SU-DHL-6 (cell line): Measurements from ENCODE around the gene ITGB1.
"Not testable (repeated sequence)": the region's sequence is repeated elsewhere in the genome, so short reads cannot be mapped to it uniquely, and the experiment has no call there.

ENCODE experiments used
- H2AFZ ChIP-seq: fragments of 200-600 bp; sonication (generic); 2 replicates; pipeline ENCODE4 v1.6.1; 2014; ENCODE audit warnings: low read depth, mild to moderate bottlenecking, moderate library complexity, mixed read lengths, antibody characterized with exemption, low read length; ENCODE audit not compliant: severe bottlenecking
- H3F3A ChIP-seq: fragments of 200-600 bp; shearing (Covaris generic); 2 replicates; pipeline ENCODE4 v1.6.0; 2016; ENCODE audit warnings: antibody characterized with exemption, mild to moderate bottlenecking; ENCODE audit not compliant: insufficient read depth
- H3K27ac ChIP-seq: fragments of 200-600 bp; sonication (generic); 2 replicates; pipeline ENCODE4 v1.5.1; 2016; ENCODE audit warnings: low read depth, mild to moderate bottlenecking, low read length, moderate library complexity, mixed read lengths
- H3K27me3 ChIP-seq: fragments of 200-600 bp; sonication (generic), shearing (Covaris generic); 2 replicates; pipeline ENCODE4 v1.6.0; 2014; ENCODE audit warnings: mild to moderate bottlenecking, low read length
- H3K36me3 ChIP-seq: fragments of 200-600 bp; sonication (generic); 2 replicates; pipeline ENCODE4 v1.6.1; 2014; ENCODE audit warnings: mild to moderate bottlenecking, low read length, mixed read lengths
- H3K4me2 ChIP-seq: fragments of 300-600, 200-600 bp; shearing (Covaris generic), sonication (generic); 2 replicates; pipeline ENCODE4 v1.6.0; 2014; ENCODE audit warnings: low read length, low read depth, mild to moderate bottlenecking; ENCODE audit not compliant: poor library complexity, severe bottlenecking
- H3K4me3 ChIP-seq: fragments of 200-600 bp; sonication (generic); 2 replicates; pipeline ENCODE4 v1.5.1; 2014; ENCODE audit warnings: antibody characterized with exemption, low read length, mild to moderate bottlenecking, mixed read lengths; ENCODE audit not compliant: insufficient read depth, poor library complexity, severe bottlenecking
- H3K79me2 ChIP-seq: fragments of 200-600 bp; sonication (generic); 2 replicates; pipeline ENCODE4 v1.6.1; 2014; ENCODE audit warnings: mild to moderate bottlenecking, low read length, moderate library complexity; ENCODE audit not compliant: insufficient read depth
- H3K9ac ChIP-seq: fragments of 200-600 bp; sonication (generic); 2 replicates; pipeline ENCODE4 v1.7.0; 2014; ENCODE audit warnings: mild to moderate bottlenecking, low read length
- H3K9me2 ChIP-seq: fragments of 200-600 bp; sonication (generic); replicated peaks from 2 replicates; pipeline ENCODE4 v1.6.1; 2014; ENCODE audit warnings: low read length; ENCODE audit not compliant: insufficient read depth
- H3K9me3 ChIP-seq: fragments of 200-600 bp; sonication (generic); 2 replicates; pipeline ENCODE4 v1.6.1; 2014; ENCODE audit warnings: low read length, mixed read lengths; ENCODE audit not compliant: insufficient read depth
- H4K20me1 ChIP-seq: fragments of 200-600 bp; sonication (generic); 2 replicates; pipeline ENCODE4 v1.6.1; 2014; ENCODE audit warnings: low read depth, mild to moderate bottlenecking, antibody characterized with exemption, low read length, moderate library complexity, mixed read lengths
- EZH2phosphoT487 ChIP-seq: fragments of 200-600 bp; sonication (generic), shearing (Covaris generic); conservative IDR thresholded peaks from 2 replicates; pipeline ENCODE4 v1.6.1; 2018; ENCODE audit warnings: mild to moderate bottlenecking, antibody characterized with exemption, low read length, moderate library complexity, mixed read lengths
- TF ChIP-seq, protein P1 (sequence below): fragments of 200-600 bp; sonication (generic); IDR thresholded peaks from one replicate; pipeline ENCODE4 v1.5.1; 2017; ENCODE audit warnings: antibody characterized with exemption, mild to moderate bottlenecking, low read length, moderate library complexity; ENCODE audit not compliant: insufficient read depth, poor library complexity, severe bottlenecking

Gene ITGB1

GRCh38 chr10:32911285-32912016, 46.6 kb downstream of the ITGB1 start:
- Histone ChIP-seq H2AFZ (no peak overlapping the region), H3F3A (no peaks in the 10 kb centered on the region), H4K20me1 (no peaks in the 10 kb centered on the region), H3K4me3 (no peak overlapping the region), H3K36me3 (no peaks in the 10 kb centered on the region), H3K9me3 (no peaks in the 10 kb centered on the region), H3K27ac (no peak overlapping the region), H3K9ac (no peak overlapping the region), H3K79me2 (no peaks in the 10 kb centered on the region), H3K4me2 (no peak overlapping the region), H3K9me2 (no peaks in the 10 kb centered on the region), H3K27me3 (no peaks in the 10 kb centered on the region)
- TF ChIP-seq EZH2phosphoT487: no peak
- TF ChIP-seq, protein P1, sequence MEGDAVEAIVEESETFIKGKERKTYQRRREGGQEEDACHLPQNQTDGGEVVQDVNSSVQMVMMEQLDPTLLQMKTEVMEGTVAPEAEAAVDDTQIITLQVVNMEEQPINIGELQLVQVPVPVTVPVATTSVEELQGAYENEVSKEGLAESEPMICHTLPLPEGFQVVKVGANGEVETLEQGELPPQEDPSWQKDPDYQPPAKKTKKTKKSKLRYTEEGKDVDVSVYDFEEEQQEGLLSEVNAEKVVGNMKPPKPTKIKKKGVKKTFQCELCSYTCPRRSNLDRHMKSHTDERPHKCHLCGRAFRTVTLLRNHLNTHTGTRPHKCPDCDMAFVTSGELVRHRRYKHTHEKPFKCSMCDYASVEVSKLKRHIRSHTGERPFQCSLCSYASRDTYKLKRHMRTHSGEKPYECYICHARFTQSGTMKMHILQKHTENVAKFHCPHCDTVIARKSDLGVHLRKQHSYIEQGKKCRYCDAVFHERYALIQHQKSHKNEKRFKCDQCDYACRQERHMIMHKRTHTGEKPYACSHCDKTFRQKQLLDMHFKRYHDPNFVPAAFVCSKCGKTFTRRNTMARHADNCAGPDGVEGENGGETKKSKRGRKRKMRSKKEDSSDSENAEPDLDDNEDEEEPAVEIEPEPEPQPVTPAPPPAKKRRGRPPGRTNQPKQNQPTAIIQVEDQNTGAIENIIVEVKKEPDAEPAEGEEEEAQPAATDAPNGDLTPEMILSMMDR: no peak

GRCh38 chr10:32909970-32910369, 48.1 kb downstream of the ITGB1 start:
- not testable (repeated sequence) for H3K27ac ChIP-seq, H3K36me3 ChIP-seq, H3K4me3 ChIP-seq, H3F3A ChIP-seq, H3K9ac ChIP-seq, H3K27me3 ChIP-seq, H3K9me2 ChIP-seq, H3K9me3 ChIP-seq, H2AFZ ChIP-seq, H3K79me2 ChIP-seq, H3K4me2 ChIP-seq, H4K20me1 ChIP-seq

GRCh38 chr10:32909456-32909855, 48.6 kb downstream of the ITGB1 start:
- Histone ChIP-seq H3K27ac (no peak overlapping the region), H3K79me2 (no peaks in the 10 kb centered on the region), H3F3A (no peaks in the 10 kb centered on the region), H3K9me3 (no peaks in the 10 kb centered on the region), H3K36me3 (no peaks in the 10 kb centered on the region), H4K20me1 (no peaks in the 10 kb centered on the region), H2AFZ (no peak overlapping the region), H3K4me2 (no peak overlapping the region), H3K9ac (no peak overlapping the region), H3K9me2 (no peaks in the 10 kb centered on the region), H3K27me3 (no peaks in the 10 kb centered on the region), H3K4me3 (no peak overlapping the region)
- TF ChIP-seq EZH2phosphoT487: no peak
- TF ChIP-seq, protein P1: no peak

GRCh38 chr10:32906595-32906994, 51.4 kb downstream of the ITGB1 start:
- no peak overlapping the region for H3K9ac ChIP-seq
- H2AFZ ChIP-seq: no peak overlapping the region
- H3K27ac ChIP-seq: no peak overlapping the region
- no peaks in the 10 kb centered on the region for H3F3A ChIP-seq
- no peaks in the 10 kb centered on the region for H3K79me2 ChIP-seq
- H3K4me3 ChIP-seq: no peak overlapping the region
- H3K9me2 ChIP-seq: no peaks in the 10 kb centered on the region
- no peaks in the 10 kb centered on the region for H3K9me3 ChIP-seq
- no peak for TF ChIP-seq EZH2phosphoT487
- TF ChIP-seq, protein P1: no peak
- no peaks in the 10 kb centered on the region for H4K20me1 ChIP-seq
- no peaks in the 10 kb centered on the region for H3K27me3 ChIP-seq
- H3K36me3 ChIP-seq: no peaks in the 10 kb centered on the region
- H3K4me2 ChIP-seq: no peak overlapping the region
